Sigmoid colon (tissue), 4 donors: Measurements from ENCODE around the gene SHB.

Experiments used
- EP300 ChIP-seq, 4 donors: sonication (generic); formaldehyde crosslinking; IDR thresholded peaks; one replicate each; pipeline ENCODE4 v1.6.1; 2017; ENCODE audit warnings: antibody characterized with exemption in 4 of 4
- POLR2A ChIP-seq, 2 donors: fragments of 450-650 bp; IDR thresholded peaks; one replicate each; pipeline ENCODE4 v1.6.1; 2016; ENCODE audit warnings: antibody characterized with exemption in 2 of 2, mild to moderate bottlenecking in 2 of 2, moderate library complexity in 2 of 2

DNA sequence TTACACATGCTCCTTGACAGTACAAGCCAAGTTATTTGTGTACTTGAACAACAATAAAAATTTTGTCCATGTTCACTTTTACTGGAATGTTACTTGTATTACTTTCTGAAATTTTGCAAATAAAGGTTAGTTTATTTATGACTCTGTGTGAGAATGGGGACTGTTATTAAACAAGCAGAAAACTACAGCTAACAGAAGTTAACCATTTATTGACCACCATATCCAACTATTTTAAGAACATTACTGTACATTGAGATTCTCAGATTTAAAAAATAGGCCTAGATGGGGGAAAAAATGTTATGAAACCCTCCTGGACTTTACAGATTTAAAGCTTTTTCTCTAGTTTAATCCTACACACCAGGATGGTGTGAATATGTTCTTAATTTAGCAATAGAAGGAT is 166.9 kb downstream of the SHB start:
- no peak for TF ChIP-seq EP300 (IDR thresholded peaks at IDR 0.05)
- TF ChIP-seq POLR2A (IDR thresholded peaks at IDR 0.05), result no peak
